GM12874 (cell line): Measurements from ENCODE around the gene GAS2.

ENCODE experiments used
- CTCF ChIP-seq: IDR thresholded peaks from 2 replicates; pipeline ENCODE4 v1.5.1; 2011; ENCODE audit warnings: low read depth, mild to moderate bottlenecking, control low read depth, low read length, moderate library complexity; ENCODE audit not compliant: insufficient read depth

Gene GAS2

GRCh38 chr11:22795914-22796313, 129.5 kb downstream of the GAS2 start:
- TF ChIP-seq CTCF: no peak

GRCh38 chr11:22797047-22797446, 130.6 kb downstream of the GAS2 start:
- no peak for TF ChIP-seq CTCF

GRCh38 chr11:22798901-22799300, 132.5 kb downstream of the GAS2 start:
- no peak for TF ChIP-seq CTCF

GRCh38 chr11:22800482-22800881, 134.1 kb downstream of the GAS2 start:
- TF ChIP-seq CTCF: no peak

- TF ChIP-seq CTCF: no peak
Measured at GRCh38 chr11:22802861-22803260, 136.4 kb downstream of the GAS2 start.

GRCh38 chr11:22807391-22807790, 141.0 kb downstream of the GAS2 start:
- no peak for TF ChIP-seq CTCF

- TF ChIP-seq CTCF: no peak
Measured at GRCh38 chr11:22807855-22808570, 141.6 kb downstream of the GAS2 start.
